Measurements from ENCODE around the gene YPEL2.
"Not testable (repeated sequence)": the region's sequence is repeated elsewhere in the genome, so short reads cannot be mapped to it uniquely, and the experiment has no call there.

YPEL2 gene

GRCh38 chr17:59378675-59379074, 47.2 kb downstream of the YPEL2 start:
- DNase-seq: no peak

DNA sequence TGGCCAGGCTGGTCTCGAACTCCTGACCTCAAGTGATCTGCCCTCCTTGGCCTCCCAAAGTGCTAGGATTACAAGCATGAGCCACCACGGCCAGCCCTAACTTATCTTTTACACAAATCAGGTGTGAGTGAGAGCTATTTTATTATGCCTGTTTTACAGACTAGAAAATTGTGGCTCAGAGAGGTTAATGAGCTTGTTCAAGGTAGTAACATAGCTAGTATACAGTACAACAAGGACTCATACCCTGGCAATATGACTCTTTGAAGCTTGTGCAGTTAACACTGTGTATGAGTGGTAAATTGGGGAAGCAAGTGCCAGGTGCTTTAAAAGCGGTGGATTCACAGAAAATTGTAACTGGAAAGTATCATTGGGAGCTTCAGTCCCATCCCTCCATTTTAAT, 49.0 kb downstream of the YPEL2 start:
- no peak for DNase-seq

DNA sequence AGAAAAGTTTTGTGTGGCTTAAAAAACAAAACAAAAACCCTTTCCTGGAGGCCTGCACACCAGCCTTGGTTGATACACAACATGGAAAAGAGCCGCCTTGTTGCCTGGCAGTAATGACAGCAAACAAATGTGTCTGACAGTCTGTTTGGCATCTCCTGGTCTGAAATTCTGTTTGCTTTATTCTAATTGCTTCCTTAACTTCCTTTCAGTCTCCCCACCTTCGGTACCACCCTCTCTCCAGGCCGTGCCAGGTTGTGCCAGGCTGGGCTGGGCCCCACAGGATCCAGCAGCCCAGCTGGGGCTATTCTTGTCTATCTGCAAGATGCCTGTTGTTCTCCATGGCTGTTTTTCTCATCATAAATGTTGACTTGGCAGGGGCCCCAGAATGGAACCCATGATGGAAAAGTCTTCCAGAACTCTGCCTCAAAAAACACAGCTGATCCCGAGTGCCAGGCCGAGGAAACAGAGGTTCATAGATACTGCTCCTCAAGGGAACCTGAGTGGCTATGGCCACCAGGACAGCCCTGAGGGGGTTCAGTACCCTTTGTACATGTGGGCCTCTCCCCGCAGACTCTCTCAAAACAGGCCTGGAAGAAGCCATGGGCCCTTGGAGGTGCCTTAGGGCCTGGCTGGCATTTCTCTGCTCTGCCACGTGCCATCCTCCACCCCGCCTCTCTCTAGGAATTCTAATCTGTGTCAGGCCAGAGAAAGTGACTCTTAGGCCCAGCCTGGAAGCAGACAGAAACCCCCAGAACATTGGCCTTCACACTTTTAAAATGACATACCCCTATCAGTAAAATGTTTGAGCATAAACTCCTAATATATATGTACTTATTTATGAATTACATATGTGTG, 50.5 kb downstream of the YPEL2 start:
- no peak for DNase-seq

- DNase-seq: no peak
These were observed 52.4 kb downstream of the YPEL2 start for GRCh38 chr17:59383893-59384292.

GRCh38 chr17:59387351-59388068, 56.1 kb downstream of the YPEL2 start:
- no peak for DNase-seq

DNA sequence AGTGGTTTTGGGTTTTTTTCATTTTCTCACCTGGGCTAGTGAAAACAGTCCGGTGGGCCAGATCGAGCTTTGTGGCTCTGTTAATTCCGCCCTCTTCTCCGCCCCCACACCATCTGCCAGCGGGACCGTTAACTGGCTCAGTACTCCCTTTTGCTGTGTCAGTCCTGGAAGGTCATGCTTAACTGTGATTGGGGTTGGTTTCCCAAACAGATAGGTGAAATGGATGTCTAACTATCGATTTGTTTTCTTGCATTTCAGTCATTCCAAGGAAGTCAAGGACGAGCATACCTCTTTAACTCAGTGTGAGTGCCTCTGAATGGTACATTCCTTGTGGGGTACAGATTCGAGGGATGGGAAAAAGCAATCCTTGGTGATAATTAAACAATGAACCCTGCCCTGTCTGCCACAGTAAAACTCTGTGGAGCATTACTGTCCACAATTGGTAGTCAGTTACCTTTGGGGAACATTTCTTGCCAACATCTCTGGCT, 56.7 kb downstream of the YPEL2 start:
- no peak for DNase-seq

DNA sequence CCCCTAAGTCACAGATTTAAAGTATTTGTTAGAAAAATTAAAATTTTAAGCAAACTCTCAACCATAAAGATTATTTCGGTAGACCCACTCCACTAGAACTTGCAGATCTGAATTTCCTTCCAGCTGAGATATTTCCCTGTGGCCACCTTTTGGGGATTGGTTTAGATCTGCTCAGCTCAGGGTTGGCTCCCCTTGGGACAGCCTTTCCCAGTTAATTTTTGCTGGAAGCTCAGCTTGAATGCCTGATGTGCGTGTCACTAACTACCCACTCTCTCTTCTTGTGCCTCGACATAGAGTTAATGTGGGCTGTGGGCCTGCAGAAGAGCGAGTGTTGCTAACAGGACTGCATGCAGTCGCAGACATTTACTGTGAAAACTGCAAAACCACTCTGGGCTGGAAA, 57.6 kb downstream of the YPEL2 start:
- DNase-seq: no peak

DNA sequence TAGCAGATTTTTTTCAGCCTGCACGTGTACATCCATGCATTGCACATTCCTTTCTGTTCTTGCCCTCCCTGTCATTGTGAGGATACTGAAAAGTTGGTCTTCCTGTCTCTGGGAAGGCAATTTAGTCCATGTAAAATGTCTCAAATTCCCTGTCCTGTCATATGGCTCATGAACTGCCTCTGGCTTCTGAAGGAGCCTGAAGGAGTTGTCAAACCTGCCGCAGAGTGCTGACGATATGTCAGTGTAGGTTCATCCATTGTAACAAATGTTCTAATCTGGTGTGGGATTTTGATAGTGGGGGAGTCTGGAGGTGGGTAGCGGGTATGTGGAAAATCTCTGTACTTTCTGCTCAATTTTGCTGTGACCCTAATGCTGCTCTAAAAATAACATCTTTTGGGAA, 59.6 kb downstream of the YPEL2 start:
- no peak for DNase-seq

DNA sequence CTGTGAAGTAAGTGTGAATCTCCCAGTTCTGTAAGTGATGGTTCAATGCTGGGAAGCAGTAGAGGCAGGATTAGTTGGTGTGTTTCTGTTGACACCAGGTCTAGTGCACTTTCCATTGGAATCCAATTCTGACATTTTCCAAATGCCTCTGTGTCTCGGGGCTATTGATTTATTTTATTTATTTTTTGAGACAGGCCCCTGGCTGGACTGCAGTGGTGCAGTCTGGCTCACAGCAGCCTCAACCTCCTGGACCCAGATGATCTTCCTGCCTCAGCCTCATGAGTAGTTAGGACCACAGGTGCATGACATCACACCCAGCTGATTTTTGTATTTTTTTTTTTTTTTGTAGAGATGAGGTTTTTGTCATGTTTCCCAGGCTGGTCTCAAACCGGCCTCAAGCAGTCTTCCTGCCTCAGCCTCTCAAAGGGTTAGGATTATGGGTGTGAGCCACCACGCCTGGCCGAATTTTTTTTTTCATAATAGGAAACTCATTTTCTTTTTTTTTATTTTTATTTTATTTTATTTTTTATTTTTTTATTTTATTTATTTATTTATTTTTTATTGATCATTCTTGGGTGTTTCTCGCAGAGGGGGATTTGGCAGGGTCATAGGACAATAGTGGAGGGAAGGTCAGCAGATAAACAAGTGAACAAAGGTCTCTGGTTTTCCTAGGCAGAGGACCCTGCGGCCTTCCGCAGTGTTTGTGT, 61.7 kb downstream of the YPEL2 start:
- DNase-seq: no peak

DNA sequence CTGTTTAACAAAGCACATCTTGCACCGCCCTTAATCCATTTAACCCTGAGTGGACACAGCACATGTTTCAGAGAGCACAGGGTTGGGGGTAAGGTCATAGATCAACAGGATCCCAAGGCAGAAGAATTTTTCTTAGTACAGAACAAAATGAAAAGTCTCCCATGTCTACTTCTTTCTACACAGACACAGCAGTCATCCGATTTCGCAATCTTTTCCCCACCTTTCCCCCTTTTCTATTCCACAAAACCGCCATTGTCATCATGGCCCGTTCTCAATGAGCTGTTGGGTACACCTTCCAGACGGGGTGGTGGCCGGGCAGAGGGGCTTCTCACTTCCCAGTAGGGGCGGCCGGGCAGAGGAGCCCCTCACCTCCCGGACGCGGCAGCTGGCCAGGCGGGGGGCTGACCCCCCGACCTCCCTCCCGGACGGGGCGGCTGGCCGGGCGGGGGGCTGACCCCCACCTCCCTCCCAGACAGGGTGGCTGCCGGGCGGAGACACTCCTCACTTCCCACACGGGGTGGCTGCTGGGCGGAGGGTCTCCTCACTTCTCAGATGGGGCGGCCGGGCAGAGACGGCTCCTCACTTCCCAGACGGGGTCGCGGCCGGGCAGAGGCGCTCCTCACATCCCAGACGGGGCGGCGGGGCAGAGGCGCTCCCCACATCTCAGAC, 62.4 kb downstream of the YPEL2 start:
- DNase-seq: not testable (repeated sequence)

DNA sequence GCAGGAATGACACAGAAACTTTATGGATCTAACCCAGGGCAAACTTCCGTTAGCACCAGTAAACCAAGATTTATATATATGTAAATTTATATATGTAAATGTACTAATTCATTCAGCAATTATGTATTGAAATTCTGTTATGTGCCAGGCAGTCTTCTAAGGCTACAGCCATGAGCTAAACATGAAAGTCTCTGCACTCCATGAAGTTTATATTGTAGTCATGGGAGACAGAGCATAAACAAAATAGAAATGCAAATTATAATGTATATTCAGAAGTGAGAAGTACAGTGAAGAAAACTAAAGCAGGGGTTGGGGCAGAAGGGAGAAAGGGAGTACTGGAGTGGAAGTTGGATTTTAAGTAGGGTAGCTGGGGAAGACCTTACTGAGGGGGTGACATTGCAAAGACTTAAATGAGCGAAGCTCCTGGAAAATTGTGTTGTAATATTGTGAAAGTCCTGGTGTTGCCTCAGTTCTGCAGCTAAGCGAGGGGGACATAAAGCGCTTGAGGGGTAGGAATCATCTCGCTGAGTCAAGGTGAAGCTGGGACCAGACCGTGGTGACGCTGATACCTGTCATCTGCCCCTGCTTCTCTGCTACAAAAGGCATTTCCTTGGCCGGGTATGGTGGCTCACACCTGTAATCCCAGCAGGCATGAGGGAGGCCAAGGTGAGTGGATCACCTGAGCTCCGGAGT, 64.8 kb downstream of the YPEL2 start:
- DNase-seq: no peak

DNA sequence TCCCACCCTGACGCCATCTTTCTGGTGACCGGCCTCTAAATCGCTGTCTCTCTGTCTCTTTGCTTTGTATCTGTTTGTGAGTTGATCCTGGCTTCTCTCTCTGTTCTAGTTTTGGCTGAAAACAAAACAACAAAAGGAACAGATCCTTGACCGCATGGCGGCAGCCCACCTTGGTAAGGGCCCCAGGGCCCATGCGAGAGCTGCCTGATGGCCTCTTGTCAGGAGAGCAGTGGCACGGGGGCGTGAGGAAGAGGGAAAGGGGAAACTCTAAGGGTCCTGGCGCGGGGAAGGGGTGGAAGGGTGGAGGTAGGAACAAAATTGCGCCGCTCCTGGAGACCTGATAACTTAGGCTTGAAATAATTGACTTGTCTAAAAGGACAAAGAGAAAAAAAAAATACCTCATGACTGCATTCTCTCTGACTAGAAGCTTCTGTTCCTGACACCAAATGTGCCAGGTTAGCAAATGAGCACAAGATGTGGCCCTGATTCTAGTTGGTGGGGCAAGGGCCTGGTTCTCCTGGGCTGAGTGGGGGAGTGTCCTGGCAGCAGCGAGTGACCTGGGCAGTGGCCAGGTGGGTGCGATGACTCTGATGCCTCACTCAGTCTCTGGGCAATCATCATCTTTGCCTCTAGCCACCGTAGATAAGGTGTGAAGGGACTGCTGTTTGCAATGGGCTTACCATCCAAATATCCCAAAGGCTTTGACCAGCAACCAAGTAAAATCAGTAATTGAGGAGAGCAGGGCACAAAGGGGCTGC, 66.0 kb downstream of the YPEL2 start:
- no peak for DNase-seq

DNA sequence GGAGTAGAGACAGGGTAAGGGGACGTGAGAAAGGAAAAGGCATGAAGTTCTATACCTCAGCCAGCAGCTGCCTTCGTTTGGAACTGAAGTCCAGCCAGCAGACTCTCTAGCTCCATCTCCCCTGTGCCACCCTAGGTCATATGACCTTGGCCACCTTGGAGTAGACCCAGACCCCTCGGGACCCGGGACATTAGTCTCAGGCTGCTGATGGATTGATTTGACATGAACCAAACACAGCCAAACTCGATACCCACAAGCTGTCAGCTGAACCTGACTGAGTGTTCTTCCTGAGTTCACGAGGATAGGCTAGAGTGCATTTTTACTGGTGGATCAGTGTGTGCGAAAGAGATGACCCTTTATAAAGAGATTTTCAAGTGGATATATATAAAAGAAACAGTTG, 68.5 kb downstream of the YPEL2 start:
- no peak for DNase-seq

DNA sequence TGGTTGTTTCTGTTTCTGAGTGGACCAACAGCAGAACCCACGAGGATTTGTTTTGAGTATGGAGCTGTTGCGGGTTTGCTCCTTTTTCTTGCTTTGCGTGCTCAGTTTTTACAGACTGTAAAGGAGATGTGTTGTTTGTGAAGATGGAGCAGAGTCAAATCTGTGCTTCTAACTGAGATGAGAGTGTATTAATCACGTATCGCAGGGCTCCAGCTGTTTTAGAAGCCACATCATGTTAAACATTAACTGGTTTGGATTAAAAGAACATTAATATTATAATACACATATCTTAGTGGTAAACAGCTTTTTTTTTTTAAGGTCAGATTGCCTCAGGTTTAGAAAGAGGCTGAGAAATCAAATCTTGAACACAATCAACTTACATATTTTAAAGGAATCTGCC, 69.4 kb downstream of the YPEL2 start:
- no peak for DNase-seq

GRCh38 chr17:59401274-59401673, 69.8 kb downstream of the YPEL2 start:
- DNase-seq: no peak

DNA sequence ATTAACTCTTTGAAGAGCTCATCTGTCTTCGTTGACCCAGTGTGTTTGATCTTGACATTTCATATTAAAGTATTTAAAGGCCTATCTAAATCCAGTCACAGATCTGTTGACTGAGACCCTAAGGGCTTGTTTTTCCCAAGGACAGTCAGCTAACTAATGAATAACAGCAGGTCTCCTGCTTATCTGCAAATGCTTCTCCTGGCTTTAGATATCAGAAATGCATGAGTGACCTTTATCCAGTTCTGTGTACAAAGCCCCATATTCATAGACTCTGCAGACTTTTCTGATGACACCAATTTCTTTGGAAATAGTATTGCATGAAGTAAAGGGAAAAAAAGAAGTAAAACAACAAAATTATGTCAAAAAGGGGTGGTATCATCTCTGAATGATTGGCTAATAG, 70.3 kb downstream of the YPEL2 start:
- DNase-seq: no peak

DNA sequence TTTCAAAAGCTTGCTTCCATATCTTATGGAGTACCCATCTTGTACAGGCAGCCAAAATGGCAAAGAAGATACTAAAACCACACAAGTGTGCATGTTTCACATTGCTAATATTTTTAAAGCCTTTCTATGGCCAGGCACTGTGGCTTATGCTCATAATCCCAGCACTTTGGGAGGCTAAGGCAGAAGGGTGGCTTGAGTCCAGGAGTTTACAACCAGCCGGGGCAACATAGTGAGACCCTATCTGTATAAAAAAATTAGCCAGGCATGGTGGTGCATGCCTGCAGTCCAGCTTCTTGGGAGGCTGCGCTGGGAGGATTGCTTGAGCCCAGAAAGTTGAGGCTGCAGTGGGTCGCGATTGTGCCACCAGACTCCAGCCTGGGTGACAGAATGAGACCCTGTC, 71.3 kb downstream of the YPEL2 start:
- no peak for DNase-seq

GRCh38 chr17:59404471-59404870, 73.0 kb downstream of the YPEL2 start:
- no peak for DNase-seq

GRCh38 chr17:59405944-59406705, 74.7 kb downstream of the YPEL2 start:
- DNase-seq: no peak

DNA sequence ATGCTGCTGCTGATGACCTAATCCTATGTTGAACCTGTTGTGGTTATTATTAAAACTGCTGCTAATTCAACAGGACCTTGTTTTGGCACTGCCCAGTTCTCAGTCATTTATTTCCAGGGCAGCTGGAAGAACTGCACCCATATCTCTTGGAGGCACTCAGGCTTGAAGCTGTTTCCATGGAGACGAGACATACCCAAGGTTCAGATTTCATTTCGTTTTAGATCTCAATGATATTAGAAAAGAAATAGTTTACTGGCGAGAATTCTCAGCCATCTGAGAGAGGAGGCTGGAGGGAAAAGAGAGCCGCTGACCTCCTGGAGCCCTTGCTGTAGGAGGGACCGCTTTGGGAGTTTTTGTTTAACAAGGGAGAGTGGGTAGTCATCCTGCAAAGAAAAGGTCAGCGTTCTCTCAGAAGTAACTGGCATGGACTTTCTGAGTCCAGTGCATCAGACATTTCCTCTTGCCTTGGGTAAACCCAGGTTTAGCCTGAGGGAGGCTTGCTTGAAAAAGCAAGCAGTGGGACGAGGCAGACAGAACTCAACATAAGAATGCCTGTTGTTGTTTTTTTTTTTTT, 75.4 kb downstream of the YPEL2 start:
- no peak for DNase-seq

Measured in CD4-positive, alpha-beta T cell treated with Interleukin-12 subunit alpha and Interleukin-12 subunit beta, for 1 hour (primary cell).